Fibroblast of pulmonary artery (primary cell): Measurements from ENCODE around the gene GPS2.
A peak's percentile ranks its signal among the peaks of the same experiment; 100 is the strongest.

Experiments used
- DNase-seq: peaks from one replicate; pipeline ENCODE4 v3.0.0-alpha.2; 2010; ENCODE audit warnings: low read depth
- H3K4me3 ChIP-seq: replicated peaks from 2 replicates; pipeline ENCODE4 v1.5.1; 2011; ENCODE audit warnings: low read depth, mild to moderate bottlenecking, control low read depth, low read length, moderate library complexity
- TF ChIP-seq, protein P1 (sequence below): IDR thresholded peaks from 2 replicates; pipeline ENCODE4 v1.5.1; 2011; ENCODE audit warnings: mild to moderate bottlenecking, control low read depth, low read length, inconsistent platforms; ENCODE audit errors: missing control alignments

GPS2 gene

DNA sequence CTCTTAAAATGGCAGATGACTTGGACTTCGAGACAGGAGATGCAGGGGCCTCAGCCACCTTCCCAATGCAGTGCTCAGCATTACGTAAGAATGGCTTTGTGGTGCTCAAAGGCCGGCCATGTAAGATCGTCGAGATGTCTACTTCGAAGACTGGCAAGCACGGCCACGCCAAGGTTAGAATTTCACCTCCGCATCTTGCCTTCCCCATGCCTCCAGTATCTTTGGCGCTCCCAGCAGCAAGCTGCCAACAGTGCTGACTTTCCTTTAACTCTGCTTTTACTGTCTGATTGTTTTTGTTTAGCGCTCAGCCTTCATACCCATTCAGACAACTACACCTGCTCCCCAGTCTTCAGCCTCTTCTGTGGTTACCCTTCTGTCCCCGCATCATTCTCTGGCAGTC, 5.5 kb downstream of the GPS2 start:
- peak overlapping the region; percentile 97 for H3K4me3 ChIP-seq
- DNase-seq = no peak
- TF ChIP-seq, protein P1, sequence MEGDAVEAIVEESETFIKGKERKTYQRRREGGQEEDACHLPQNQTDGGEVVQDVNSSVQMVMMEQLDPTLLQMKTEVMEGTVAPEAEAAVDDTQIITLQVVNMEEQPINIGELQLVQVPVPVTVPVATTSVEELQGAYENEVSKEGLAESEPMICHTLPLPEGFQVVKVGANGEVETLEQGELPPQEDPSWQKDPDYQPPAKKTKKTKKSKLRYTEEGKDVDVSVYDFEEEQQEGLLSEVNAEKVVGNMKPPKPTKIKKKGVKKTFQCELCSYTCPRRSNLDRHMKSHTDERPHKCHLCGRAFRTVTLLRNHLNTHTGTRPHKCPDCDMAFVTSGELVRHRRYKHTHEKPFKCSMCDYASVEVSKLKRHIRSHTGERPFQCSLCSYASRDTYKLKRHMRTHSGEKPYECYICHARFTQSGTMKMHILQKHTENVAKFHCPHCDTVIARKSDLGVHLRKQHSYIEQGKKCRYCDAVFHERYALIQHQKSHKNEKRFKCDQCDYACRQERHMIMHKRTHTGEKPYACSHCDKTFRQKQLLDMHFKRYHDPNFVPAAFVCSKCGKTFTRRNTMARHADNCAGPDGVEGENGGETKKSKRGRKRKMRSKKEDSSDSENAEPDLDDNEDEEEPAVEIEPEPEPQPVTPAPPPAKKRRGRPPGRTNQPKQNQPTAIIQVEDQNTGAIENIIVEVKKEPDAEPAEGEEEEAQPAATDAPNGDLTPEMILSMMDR = no peak

DNA sequence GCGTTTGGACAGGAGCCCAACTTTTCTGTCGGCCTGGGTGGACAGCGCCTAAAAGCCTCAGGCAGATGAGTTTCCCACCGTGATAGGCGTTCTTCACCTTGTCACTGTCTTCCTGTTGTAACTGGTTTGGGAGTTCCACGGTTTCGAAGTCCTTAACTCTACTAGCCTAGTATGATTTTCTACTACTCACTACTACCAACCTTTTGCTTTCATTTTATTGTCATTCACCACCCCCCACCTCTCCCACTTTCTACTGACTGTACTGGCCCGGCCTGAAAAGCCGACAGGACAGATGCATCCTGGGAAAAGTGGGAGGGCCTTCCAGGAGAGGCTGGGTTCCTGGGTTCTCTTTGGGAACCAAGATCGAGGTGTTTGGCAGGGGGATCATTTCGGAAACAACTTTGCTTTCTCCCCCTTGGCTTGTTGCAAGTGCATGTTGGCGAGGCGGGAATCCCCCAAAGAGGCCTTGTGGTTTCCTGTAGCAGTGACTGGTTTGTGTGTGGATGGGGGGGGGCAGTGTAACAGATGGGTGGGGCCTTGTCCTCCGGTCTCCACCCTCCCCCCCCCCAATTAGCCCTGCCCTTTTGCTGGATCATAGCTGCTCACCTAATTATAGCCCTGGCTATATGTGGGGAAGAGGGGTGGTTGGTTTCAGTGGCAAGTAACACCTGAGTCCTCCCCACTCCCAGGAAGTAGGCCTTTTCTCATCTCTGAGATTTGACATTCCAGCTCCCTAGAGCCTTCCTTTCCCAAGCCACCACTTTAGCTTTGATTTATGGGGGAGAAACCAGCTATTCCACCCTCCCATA, 6.3 kb downstream of the GPS2 start:
- TF ChIP-seq, protein P1 = no peak
- DNase-seq = peak; percentile 79
- H3K4me3 ChIP-seq = peak overlapping the region; percentile 97

DNA sequence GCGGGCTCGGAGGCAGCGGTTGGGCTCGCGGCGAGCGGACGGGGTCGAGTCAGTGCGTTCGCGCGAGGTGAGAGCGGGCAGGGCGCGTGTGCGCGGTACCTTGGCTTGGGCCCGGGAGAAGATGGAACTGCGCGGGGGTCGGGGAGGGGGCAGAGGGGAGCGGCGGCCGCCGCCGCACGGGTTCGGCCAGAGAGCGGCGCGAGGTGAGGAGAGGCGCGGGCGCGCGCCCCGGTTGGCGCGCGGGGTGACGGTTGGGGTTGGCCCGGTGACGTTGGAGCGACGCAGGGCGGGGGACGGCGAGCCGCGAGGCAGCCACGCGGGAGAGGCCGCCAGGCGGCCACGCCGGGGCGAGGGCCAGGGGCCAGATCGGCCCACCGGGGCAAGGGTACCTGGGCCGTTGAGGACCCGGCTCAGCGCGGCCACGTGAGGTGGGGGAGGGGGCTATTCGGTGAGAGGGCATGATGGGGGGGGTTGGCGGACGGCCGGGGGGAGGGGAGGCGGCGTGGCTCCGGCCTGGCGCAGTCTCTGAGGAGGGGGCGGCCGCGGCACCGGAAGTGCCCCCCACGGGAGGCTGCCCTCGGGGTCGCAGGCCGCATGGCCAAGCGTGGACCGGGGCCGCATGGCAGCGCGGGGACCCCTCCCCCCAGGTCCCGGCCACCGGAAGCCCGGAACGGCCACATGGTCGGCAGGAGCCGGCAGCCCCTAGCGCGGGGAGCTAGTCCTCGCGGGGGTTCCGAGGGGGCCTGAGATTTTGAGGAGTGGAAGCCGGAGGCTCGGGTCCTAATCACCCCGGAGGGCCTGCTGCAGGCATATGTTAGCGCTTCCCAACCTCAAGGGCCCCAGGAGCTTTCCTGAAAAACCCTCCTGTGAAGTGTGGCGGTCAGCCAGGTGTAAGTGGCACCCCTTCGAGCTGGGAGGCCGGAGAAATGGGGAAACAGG, 7.2 kb downstream of the GPS2 start:
- TF ChIP-seq, protein P1 = no peak
- DNase-seq = peak; percentile 35
- H3K4me3 ChIP-seq = peak overlapping the region; percentile 97

DNA sequence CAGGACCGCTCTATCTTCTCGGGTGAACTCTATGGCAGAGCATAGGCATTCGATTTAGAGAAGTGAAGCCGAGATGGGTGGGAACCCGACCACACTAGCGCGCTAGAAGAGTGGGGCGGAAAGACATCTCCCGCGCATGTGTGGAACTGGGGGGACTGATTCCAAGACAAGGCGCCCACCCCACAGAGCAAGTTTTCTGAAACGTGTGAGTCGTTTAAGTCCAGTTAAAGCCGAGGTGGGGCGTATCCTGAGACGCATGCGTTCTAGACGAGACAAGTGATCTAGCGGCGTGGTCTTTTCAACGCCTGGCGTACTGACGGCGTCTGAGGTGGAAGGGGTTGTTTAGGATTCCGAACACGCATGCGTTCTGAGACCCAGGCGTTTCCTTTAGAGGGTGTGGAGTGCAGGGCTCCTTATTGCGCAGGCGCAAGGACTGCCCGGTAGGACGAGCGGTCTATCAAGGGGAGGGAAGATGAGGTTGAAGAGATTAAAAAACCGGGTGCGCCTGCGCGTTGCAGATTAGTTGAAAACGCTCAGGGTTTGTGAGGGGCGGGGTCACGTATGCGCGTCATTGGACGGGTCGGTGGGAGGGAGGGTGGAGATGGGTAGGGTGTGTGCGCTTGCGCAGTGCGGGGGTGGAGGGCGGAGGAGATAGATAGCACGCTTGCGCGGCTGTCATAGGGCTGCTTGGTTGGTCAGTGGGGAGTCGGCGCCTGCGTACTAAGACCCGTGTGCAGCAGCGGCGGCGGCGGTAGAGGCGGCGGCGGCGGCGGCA, 8.1 kb downstream of the GPS2 start, which contains the start of gene EIF5A:
TSS of gene EIF5A (plus strand) at position 718 of the 775 bp plus-strand sequence. CDS start 2,008 bp downstream, outside the sequence.
- TF ChIP-seq, protein P1 = no peak

DNA sequence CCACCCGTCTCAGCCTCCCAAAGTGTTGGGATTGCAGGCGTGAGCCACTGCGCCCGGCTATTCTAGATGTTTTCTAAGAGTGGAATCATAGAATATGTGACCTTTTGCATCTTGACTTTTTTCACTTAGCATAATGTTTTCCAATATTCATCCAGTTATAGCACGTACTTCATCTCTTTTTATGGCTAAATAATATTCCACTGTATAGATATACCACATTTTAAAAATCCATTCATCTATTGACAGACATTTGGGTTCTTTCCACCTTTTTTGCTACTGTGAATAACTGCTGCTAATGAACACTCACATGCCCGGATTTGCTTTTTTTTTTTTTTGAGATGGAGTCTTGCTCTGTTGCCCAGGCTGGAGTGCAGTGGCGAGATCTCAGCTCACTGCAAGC, 11.0 kb downstream of the GPS2 start:
- H3K4me3 ChIP-seq = no peak overlapping the region
- DNase-seq = no peak
- TF ChIP-seq, protein P1 = no peak

More for the DNA sequence above, 8.1 kb downstream of the GPS2 start, which contains the start of gene EIF5A:
- peak within 1 kb of the TSS; percentile 97 for H3K4me3 ChIP-seq
- DNase-seq = peak; percentile 100

DNA sequence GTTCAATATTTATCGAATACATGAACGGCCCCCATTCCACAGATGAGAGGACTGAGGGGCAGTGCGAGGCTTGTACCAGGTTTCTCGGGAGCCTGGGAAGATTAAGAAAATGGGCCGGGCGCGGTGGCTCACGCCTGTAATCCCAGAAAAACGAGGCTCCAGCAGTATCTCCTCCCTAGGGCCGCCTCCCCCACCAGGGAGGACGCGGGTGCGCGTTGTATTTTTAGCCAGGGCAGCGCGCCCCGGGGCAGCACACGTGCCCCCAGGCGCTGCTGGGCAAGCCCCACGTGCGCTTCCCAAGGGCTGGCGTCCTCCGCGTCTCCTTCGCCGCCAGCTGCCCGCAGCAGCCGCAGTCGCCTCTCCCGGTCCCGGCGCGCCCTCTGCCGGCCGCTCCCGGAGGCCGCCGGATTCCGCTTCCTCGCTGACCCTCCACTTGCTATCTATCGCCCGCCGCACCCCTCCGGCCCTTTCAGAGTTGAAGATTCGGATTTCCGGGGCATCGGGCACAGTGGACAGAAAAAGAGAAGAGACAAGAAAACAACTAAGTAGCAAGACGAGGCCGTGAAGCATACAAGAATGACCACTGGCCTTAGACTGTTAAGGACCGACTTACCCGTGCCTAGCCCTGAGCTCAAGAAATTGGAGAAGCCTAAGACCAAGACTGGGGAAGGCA, 18.8 kb downstream of the GPS2 start:
- TF ChIP-seq, protein P1 = peak; percentile 47
- peak; percentile 82 for DNase-seq
- H3K4me3 ChIP-seq = no peak overlapping the region
